Naive thymus-derived CD8-positive, alpha-beta T cell (primary cell): ENCODE measurements around the gene IQSEC1. TPM values are rescaled to one million over a fixed set of nuclear protein-coding genes. Genes with fewer than 3 reads are reported as not detected.
"Not testable (repeated sequence)": the region's sequence is repeated elsewhere in the genome, so short reads cannot be mapped to it uniquely, and the experiment has no call there.

Experiments used
- ATAC-seq, 2 donors: fragments of 150-1000 bp; cut with Tn5 transposase in 1 of 2; sonication (Bioruptor Pico), chemical (Tn5 transposase) in 1 of 2; 1 replicate in 1 of 2; 2 replicates in 1 of 2; pipeline ENCODE4 v1.10.0; 2021; ENCODE audit warnings: mild to moderate bottlenecking in 2 of 2, moderate library complexity in 2 of 2
- POLR2A ChIA-PET: fragments of 350-600 bp; sonication (Branson Sonifier 250); formaldehyde crosslinking; loops from one replicate; lab custom pipeline; 2021; ENCODE audit warnings: antibody characterized with exemption; lab: Charles Lee
- DNase-seq, 10 donors: peaks; one replicate each; pipeline versions ENCODE4 v3.0.0 to v3.0.0-alpha.2; 2020 to 2022
- H3K27ac Mint-ChIP-seq, 10 donors: one replicate each; pipeline ENCODE4 v1.8.0; 2020 to 2022; ENCODE audit warnings: mild to moderate bottlenecking in 10 of 10, mixed read lengths in 10 of 10, moderate library complexity in 4 of 10, inconsistent platforms in 1 of 10
- H3K27me3 Mint-ChIP-seq, 5 donors: one replicate each; pipeline ENCODE4 v1.8.0; 2021 to 2022; ENCODE audit warnings: mixed read lengths in 5 of 5
- H3K36me3 Mint-ChIP-seq, 3 donors: one replicate each; pipeline ENCODE4 v1.8.0; 2020 to 2022; ENCODE audit warnings: mixed read lengths in 3 of 3, mild to moderate bottlenecking in 2 of 3, inconsistent platforms in 1 of 3
- H3K4me1 Mint-ChIP-seq, 4 donors: one replicate each; pipeline ENCODE4 v1.8.0; 2021 to 2022; ENCODE audit warnings: mixed read lengths in 4 of 4
- H3K4me3 Mint-ChIP-seq, 10 donors: one replicate each; pipeline ENCODE4 v1.8.0; 2020 to 2022; ENCODE audit warnings: mild to moderate bottlenecking in 10 of 10, mixed read lengths in 10 of 10, moderate library complexity in 6 of 10, inconsistent platforms in 1 of 10
- H3K9me3 Mint-ChIP-seq, 9 donors: one replicate each; pipeline ENCODE4 v1.8.0; 2020 to 2022; ENCODE audit warnings: mixed read lengths in 9 of 9, mild to moderate bottlenecking in 3 of 9, inconsistent platforms in 1 of 9, moderate library complexity in 1 of 9
- polyA plus RNA-seq, 3 donors: library from polyadenylated mRNA; unstranded; fragments of 300-500 nt; fragmentation: Illumina TruSeq; gene quantifications; one replicate each; pipeline ENCODE4 v1.2.3, GENCODE V29; 2021
- total RNA-seq, 8 experiments: library from RNA in 2 of 8; stranded (reverse) in 2 of 8; gene quantifications; one replicate each; pipeline ENCODE4 v1.2.3 and lab custom pipeline; 2021 to 2026

IQSEC1 gene
- total and polyA plus RNA-seq, 5 experiments from 2014 or later, result 13.7 to 47.7 (median 23.7) TPM

GRCh38 chr3:12879191-12879815 is 193.9 kb downstream of the IQSEC1 start:
- peaks cover 0 to 2% (median 0%) of the 10 kb centered on the region in 9 donors for H3K9me3 Mint-ChIP-seq
- POLR2A ChIA-PET, result no interaction called here
- no peak overlapping the region for H3K27ac Mint-ChIP-seq
- H3K27me3 Mint-ChIP-seq, result peaks cover 4 to 16% (median 13%) of the 10 kb centered on the region in 5 donors
- no peaks in the 10 kb centered on the region for H3K36me3 Mint-ChIP-seq
- ATAC-seq (no peak), DNase-seq (no peak)
- peaks cover 0 to 9% (median 6%) of the 10 kb centered on the region in 4 donors for H3K4me1 Mint-ChIP-seq
- H3K4me3 Mint-ChIP-seq, result no peak overlapping the region

GRCh38 chr3:12878758-12879157 is 194.5 kb downstream of the IQSEC1 start:
- POLR2A ChIA-PET, ATAC-seq, H3K4me1 Mint-ChIP-seq, DNase-seq, H3K9me3 Mint-ChIP-seq, H3K4me3 Mint-ChIP-seq, H3K36me3 Mint-ChIP-seq: not testable (repeated sequence)
- Mint-ChIP-seq H3K27ac (peak overlapping the region in 1 of 10 donors; percentile 62), H3K27me3 (peaks cover 6 to 22% (median 14%) of the 10 kb centered on the region in 5 donors)

- peaks cover 0 to 9% (median 6%) of the 10 kb centered on the region in 4 donors for H3K4me1 Mint-ChIP-seq
- peaks cover 6 to 25% (median 14%) of the 10 kb centered on the region in 5 donors for H3K27me3 Mint-ChIP-seq
- POLR2A ChIA-PET, result interaction anchor here (0.5 kb wide), 1 partner anchor 50 kb away, joined by 7 read pairs; no protein-coding TSS in a partner anchor
- no peak overlapping the region for H3K27ac Mint-ChIP-seq
- no peaks in the 10 kb centered on the region for H3K36me3 Mint-ChIP-seq
- H3K9me3 Mint-ChIP-seq, result peaks cover 0 to 2% (median 0%) of the 10 kb centered on the region in 9 donors
- no peak for ATAC-seq
- H3K4me3 Mint-ChIP-seq, result no peak overlapping the region
- no peak for DNase-seq
These were observed 195.1 kb downstream of the IQSEC1 start for GRCh38 chr3:12878141-12878574.

- POLR2A ChIA-PET, result no interaction called here
- Mint-ChIP-seq H3K4me1 (peaks cover 0 to 7% (median 6%) of the 10 kb centered on the region in 4 donors), H3K27ac (no peak overlapping the region), H3K4me3 (no peak overlapping the region), H3K9me3 (peaks cover 0 to 2% (median 0%) of the 10 kb centered on the region in 9 donors), H3K36me3 (no peaks in the 10 kb centered on the region), H3K27me3 (peaks cover 6 to 25% (median 12%) of the 10 kb centered on the region in 5 donors)
- ATAC-seq (no peak), DNase-seq (no peak)
These were observed 196.2 kb downstream of the IQSEC1 start for GRCh38 chr3:12877040-12877439.

GRCh38 chr3:12875857-12876836 is 197.1 kb downstream of the IQSEC1 start:
- DNase-seq, result peak in 5 of 10 donors; percentile 18 to 35 (median 23)
- Mint-ChIP-seq H3K4me1 (peaks cover 0 to 6% (median 5%) of the 10 kb centered on the region in 4 donors), H3K27me3 (peaks cover 6 to 25% (median 8%) of the 10 kb centered on the region in 5 donors), H3K9me3 (no peaks in the 10 kb centered on the region), H3K36me3 (no peaks in the 10 kb centered on the region), H3K4me3 (peak overlapping the region in 2 of 10 donors; percentile 48 to 57), H3K27ac (no peak overlapping the region)
- peak; percentile 62 to 69 for ATAC-seq
- POLR2A ChIA-PET, result interaction anchor here (0.6 kb wide), 1 partner anchor 25 kb away, joined by 3 read pairs; no protein-coding TSS in a partner anchor

GRCh38 chr3:12871404-12871983 is 201.7 kb downstream of the IQSEC1 start:
- Mint-ChIP-seq H3K27ac (no peak overlapping the region), H3K36me3 (no peaks in the 10 kb centered on the region), H3K9me3 (no peaks in the 10 kb centered on the region), H3K27me3 (peaks cover 12 to 62% (median 23%) of the 10 kb centered on the region in 5 donors), H3K4me1 (peaks cover 11 to 29% (median 21%) of the 10 kb centered on the region in 4 donors), H3K4me3 (no peak overlapping the region)
- POLR2A ChIA-PET, result no interaction called here
- no peak for DNase-seq
- ATAC-seq, result no peak

- DNase-seq, result peak in 1 of 10 donors; percentile 15
- POLR2A ChIA-PET, result no interaction called here
- Mint-ChIP-seq H3K9me3 (peaks cover 0 to 3% (median 0%) of the 10 kb centered on the region in 9 donors), H3K36me3 (no peaks in the 10 kb centered on the region), H3K27me3 (peaks cover 12 to 66% (median 25%) of the 10 kb centered on the region in 5 donors), H3K4me3 (peak overlapping the region in 4 of 10 donors; percentile 12 to 45 (median 26)), H3K4me1 (peaks cover 11 to 29% (median 21%) of the 10 kb centered on the region in 4 donors), H3K27ac (peak overlapping the region in 3 of 10 donors; percentile 77 to 83 (median 83))
- ATAC-seq, result peak in 1 of 2 donors; percentile 32
These were observed 202.3 kb downstream of the IQSEC1 start for GRCh38 chr3:12870942-12871341.

GRCh38 chr3:12869035-12869621 is 204.1 kb downstream of the IQSEC1 start:
- Mint-ChIP-seq H3K4me1 (peaks cover 13 to 24% (median 15%) of the 10 kb centered on the region in 4 donors), H3K27ac (peak overlapping the region in 1 of 10 donors; percentile 65), H3K36me3 (peaks cover 0 to 4% (median 0%) of the 10 kb centered on the region in 3 donors), H3K4me3 (peak overlapping the region in 7 of 10 donors; percentile 4 to 92 (median 79)), H3K9me3 (peaks cover 0 to 15% (median 5%) of the 10 kb centered on the region in 9 donors), H3K27me3 (peaks cover 6 to 56% (median 20%) of the 10 kb centered on the region in 5 donors)
- DNase-seq, result peak in 2 of 10 donors; percentile 18 to 33
- no peak for ATAC-seq
- POLR2A ChIA-PET, result no interaction called here

GRCh38 chr3:12868039-12869034 is 204.9 kb downstream of the IQSEC1 start:
- H3K9me3 Mint-ChIP-seq, result peaks cover 0 to 15% (median 5%) of the 10 kb centered on the region in 9 donors
- H3K4me3 Mint-ChIP-seq, result peak overlapping the region; percentile 78 to 93 (median 88)
- peaks cover 0 to 4% (median 0%) of the 10 kb centered on the region in 3 donors for H3K36me3 Mint-ChIP-seq
- POLR2A ChIA-PET, result no interaction called here
- peaks cover 6 to 48% (median 20%) of the 10 kb centered on the region in 5 donors for H3K27me3 Mint-ChIP-seq
- peak overlapping the region in 4 of 10 donors; percentile 2 to 78 (median 44) for H3K27ac Mint-ChIP-seq
- peaks cover 13 to 24% (median 15%) of the 10 kb centered on the region in 4 donors for H3K4me1 Mint-ChIP-seq
- DNase-seq (peak; percentile 19 to 70 (median 53)), ATAC-seq (peak; percentile 84 to 88)

GRCh38 chr3:12866836-12867235 is 206.4 kb downstream of the IQSEC1 start:
- POLR2A ChIA-PET, result no interaction called here
- Mint-ChIP-seq H3K27ac (no peak overlapping the region), H3K27me3 (peaks cover 6 to 48% (median 20%) of the 10 kb centered on the region in 5 donors), H3K4me3 (no peak overlapping the region), H3K36me3 (peaks cover 0 to 4% (median 0%) of the 10 kb centered on the region in 3 donors), H3K9me3 (peaks cover 0 to 15% (median 5%) of the 10 kb centered on the region in 9 donors), H3K4me1 (peaks cover 13 to 24% (median 15%) of the 10 kb centered on the region in 4 donors)
- ATAC-seq, result no peak
- DNase-seq, result no peak

- H3K36me3 Mint-ChIP-seq, result peaks cover 0 to 4% (median 0%) of the 10 kb centered on the region in 3 donors
- DNase-seq (no peak), ATAC-seq (no peak)
- POLR2A ChIA-PET, result no interaction called here
- no peak overlapping the region for H3K4me3 Mint-ChIP-seq
- peaks cover 9 to 17% (median 11%) of the 10 kb centered on the region in 4 donors for H3K4me1 Mint-ChIP-seq
- H3K27me3 Mint-ChIP-seq, result peaks cover 6 to 41% (median 20%) of the 10 kb centered on the region in 5 donors
- peaks cover 0 to 15% (median 5%) of the 10 kb centered on the region in 9 donors for H3K9me3 Mint-ChIP-seq
- H3K27ac Mint-ChIP-seq, result no peak overlapping the region
These were observed 208.0 kb downstream of the IQSEC1 start for GRCh38 chr3:12865271-12865670.
